HG02763 (cell line): ENCODE results near the gene CKAP5.

Experiments
- ATAC-seq: cut with Tn5 transposase; IDR thresholded peaks from one replicate; pipeline ENCODE4 v1.9.1; 2021; ENCODE audit warnings: mild to moderate bottlenecking, moderate library complexity; ENCODE audit not compliant: unreplicated experiment

CKAP5 gene

DNA sequence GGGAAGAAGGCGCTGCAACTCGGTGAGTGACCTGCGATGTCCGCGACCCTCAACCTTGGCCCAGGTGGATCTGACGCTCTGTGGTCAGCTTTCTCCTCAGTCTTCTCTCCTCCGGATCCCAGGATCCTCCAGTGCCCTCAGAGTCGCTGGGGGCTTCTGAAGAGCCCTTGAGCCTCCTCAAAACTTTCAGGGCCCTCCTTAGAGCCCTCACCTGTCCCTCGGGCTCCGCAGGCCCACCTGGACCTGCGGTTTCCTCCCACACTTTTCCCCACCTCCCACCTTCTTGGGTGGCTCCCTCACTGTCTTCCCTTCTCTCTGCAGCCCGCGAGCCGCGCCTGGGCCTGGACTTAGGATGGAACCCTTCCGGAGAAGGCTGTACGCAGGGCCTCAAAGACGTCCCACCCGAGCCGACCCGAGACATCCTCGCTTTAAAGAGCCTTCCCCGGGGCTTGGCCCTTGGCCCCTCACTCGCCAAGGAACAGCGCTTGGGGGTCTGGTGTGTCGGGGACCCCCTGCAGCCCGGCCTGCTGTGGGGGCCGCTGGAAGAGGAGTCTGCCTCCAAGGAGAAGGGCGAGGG is 144.9 kb downstream of the CKAP5 start:
- no peak for ATAC-seq

DNA sequence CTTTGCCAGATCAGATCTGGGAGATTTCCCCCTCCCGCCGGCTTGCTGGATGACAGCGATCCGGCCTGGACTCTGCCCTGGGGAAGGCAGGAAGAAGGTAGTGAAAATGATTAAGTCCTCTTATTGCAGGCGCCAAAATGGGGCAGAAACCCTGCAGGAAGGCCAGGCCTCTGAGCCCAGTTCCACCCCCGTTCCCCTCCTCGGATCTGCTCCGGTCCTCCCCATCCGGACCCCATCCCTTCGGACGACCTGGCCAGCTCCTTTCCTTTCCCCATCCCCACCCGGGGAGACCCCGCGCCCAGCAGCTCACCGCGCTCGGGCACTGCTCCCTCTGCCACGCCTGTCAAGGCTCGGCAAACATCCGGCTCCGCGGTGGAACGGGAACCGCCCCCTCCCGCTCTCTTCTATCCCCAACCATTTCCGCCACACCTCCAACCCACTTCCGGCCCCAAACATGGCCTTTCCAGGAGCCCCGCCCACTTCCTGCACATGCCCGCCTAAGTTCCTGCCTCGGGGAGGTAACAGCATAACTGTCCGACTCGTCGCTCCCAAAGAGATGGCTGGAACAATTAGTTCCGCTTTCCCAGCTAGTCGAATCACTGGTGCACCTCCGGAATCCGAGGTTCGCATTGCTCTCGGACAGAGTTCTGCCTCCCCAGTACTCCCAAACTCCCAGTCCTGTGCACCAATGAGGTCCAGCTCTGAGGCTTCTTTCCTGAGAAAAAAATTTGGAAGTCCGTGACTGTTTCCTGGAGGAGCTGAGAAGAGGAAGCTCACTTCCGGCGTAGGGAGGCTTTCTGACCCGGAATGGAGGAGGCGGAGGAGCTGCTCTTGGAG is 145.6 kb downstream of the CKAP5 start, which contains the start of the genes ARHGAP1 and ZNF408:
Gene ARHGAP1, minus strand, starts transcription at position 379 of the 837 bp plus-strand sequence. CDS start 4,512 bp downstream, outside the sequence.
Gene ZNF408, plus strand, starts transcription at position 791 of the 837 bp plus-strand sequence. Its CDS starts 17 bp downstream, at position 808.
- ATAC-seq: peak; percentile 88

DNA sequence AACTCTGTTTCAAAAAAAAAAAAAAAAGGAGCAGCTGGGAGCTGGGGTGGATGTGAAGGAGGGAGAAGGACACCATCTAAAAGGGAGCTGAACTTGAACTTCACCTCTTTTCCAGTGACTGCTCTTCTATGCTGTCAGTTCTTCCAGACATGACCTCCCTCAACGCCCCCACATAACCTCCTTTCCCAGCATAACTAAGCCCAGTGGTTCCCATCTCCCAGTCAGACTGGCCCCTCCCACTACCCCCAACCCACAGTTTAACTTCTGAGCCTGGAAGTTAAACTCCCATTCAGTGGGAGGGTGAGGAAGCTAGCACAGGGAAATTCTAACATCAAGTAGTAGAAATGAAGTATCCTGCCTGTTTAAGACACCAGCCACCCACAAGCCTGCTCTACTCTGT is 147.5 kb downstream of the CKAP5 start:
- ATAC-seq: no peak

DNA sequence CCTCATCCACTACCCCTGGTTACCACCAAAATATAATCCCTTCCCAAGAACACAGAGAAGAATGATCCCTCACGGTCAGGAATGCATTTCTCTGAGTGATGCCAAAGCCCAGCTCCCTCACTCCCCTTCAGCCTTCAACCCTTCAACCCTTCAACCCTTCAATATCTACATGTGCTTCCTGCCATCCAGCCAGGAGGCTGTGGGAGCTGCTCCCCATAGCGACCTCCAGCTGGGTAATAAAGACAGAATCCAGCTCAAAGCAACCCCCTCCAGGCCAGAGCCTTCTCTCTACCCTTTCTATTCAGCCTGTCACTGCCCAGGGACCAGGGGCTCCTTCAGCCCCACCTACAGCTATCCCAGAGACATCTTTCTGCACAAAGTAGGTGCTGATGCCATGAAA is 148.4 kb downstream of the CKAP5 start:
- no peak for ATAC-seq

DNA sequence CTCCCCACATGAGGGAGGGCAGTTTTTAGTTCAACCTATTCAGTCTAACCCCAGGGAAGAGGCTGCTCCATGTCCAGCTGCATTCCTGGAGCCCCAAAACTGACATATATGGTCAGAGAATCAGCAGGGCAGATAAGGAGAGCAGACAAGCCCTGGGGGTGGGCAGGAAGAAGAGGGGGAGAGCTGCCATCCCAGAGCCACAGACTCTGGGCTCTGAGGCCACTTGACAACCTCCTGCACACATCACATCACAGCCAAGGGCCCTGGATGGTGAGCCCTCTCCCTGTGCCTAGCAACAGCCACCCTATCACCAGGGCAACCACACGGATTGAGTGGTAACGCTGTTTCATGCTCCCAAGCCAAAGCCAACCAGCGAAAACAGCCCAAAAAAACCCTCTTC is 148.8 kb downstream of the CKAP5 start:
- ATAC-seq: no peak

DNA sequence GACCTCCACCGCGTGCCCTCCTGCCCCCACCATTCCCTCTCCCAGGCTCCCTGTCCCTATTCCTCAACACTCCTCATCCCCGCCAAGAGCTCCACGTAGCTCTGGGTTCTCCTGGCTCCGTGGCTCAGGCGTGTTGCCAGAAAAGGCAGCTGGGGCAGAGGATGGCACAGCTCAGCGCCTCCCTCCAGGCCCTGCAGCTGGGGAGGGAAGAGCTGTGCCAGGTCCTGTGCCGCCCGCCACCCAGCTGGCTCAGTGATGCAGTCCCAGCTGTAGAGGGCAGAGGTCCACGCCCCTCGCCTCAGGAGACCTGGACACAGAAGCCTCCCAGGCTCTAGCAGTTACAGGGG is 149.9 kb downstream of the CKAP5 start:
- ATAC-seq: no peak

DNA sequence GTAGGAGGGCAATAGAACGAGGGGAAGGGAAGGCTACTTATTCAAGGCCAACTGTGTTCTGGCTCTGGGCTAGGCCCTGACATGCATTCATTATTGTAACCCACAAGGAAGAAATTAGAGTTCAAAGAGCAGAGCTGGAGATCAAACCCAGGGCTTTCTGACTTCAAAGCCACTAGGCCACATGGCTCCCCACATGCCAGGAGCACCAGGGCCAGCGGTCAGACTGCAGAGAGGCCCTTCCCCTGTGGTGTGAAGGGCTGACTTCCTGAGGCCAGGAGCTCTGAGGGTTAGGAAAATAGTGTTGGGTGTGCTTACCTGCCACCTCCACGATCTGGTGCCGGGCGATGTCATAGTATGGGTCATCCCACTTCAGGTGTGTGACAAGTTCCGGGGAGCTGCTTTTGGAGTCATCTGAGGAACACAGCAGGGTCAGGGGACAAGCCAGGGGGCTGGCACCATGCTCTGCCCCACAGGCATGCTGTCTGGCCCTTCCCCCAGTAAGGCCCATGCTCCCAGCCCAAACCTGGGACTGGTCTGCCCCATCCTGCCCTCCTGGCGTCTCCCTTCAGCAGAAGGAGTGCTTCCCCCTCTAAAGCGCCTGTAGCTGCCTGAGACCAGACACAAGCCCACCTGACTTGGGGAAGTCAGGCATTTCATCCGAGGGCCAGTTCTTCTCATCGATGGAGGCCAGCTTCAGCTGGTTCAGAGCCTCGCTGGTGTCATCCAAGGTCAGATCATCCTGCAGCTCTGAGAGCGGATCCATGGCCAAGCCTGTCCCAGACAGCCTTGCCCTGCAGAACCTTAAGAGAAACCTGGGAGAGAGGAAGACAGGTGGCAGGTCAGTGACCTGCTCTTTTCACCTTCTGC is 150.5 kb downstream of the CKAP5 start:
- no peak for ATAC-seq

DNA sequence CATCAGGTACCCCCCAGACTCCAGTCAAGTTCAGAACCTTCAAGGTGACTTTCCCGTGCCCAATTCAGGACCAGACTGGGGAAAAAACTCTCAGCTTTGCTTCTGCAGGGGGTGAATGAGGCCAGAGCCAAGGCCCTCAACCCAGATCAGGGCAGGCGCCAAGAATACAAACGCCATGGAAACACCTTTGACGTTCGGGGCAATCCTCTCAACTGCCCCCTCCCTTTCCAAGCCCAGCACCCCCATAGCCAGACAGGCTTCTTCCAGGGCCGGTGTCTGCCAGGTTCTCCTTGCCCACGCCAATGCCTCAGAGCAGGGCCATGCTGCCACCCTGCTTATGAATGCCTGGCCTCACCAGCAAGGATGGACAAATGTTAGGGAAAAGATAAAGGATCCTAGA is 151.5 kb downstream of the CKAP5 start:
- ATAC-seq: no peak

DNA sequence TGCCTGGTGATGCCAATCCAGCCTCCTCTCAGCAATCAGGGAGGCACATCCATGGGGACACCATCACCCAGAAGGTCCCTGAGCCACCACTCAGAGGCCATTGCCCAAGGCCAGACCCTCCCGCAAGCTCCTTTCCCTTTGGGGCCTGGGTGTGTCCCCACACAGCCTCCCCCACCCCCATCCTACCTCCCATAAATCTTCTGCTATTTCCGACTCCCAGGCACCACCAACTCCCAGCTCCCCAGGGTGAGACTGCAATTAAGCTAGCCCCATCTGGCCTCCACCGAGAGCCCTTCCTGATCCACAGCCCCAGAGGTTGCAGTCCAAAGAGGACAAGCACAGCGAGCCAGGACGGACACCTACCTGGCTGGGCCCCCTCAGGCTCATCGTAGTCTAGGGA is 152.0 kb downstream of the CKAP5 start:
- ATAC-seq: no peak

DNA sequence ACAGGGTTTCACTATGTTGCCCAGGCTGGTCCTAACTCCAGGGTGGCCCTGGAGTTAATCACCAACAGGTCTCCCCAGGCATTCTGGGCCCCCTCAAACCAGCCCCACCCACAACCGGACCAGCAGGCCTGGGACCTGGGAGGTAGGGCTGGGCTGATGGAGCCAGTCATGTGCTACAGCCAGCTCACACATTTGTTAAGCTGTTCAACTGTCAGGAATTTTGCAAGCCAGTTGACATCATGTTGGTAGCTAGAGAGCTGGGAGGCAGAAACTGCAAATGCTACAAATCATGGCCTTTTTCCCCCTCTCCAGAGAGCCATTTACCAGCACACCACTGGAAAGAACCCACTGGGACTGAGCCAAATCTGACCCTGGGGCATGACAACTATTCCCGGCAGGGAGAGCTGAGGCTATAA is 152.5 kb downstream of the CKAP5 start:
- no peak for ATAC-seq
